ENCODE results near the gene MKNK2. TPM values are rescaled to one million over a fixed set of nuclear protein-coding genes. Genes with fewer than 3 reads are reported as not detected.

The MKNK2 gene
- total RNA-seq, 1 experiment from 2014 or later = 96.8 TPM

DNA sequence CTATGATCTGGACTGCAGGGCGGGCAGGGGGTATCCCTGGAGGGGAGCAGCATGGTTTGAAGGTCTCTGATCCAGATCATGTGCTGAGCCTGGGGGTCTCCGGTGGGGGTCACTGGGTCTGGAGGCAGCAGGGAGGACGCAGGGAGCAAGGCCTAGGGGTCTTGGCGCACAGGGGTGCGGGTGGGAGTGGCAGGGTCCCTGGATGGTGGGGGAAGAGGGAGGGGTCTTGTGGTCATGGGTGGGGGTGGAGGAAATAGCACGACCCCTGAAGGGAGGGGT, 37.4 kb downstream of the MKNK2 start:
- POLR2A ChIA-PET (ENCODE audit: unreplicated experiment) = no interaction called here
- intact Hi-C loops (cut with micrococcal nuclease) = no loop called here

DNA sequence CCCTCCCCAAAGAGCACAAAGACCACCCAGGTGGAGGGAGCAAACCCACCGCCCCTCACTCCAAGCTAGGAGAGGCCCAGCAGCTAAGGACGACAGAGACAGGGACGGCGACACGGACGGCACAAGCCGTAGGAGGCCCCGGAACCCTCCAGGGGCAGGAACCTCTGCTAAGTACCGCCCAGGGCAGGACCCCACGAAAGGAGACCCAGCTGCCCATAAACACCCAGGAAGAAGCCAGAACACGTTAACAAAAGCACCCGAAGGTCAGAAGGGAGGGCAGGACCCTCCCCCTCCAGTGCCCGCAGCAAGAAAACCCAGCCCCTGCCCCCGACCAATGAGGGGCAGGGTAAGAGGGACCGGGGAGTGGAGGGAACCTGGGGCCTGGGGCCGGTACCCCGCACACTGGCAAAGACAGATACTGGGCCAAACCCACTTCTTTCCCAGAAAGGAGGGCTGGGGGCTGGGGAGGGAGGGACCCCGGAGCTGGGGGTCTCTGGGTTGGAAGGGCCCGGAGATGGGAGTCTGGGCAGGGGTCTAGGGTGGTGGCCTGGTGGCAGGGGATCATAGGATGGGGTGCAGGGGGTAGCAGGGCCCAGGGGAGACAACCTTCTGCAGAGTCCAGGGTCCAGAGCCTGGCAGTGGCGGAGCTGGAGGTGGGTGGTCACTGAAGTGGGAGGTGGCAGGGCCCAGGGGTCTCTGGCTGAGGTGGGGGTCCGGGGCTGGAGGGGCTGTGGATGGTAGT, 37.9 kb downstream of the MKNK2 start:
- Histone ChIP-seq H3K36me3 (ENCODE audit: low read depth, low read length) (no peaks in the 10 kb centered on the region), H3K79me2 (ENCODE audit: low read length) (peaks cover 35% of the 10 kb centered on the region), H3K9ac (ENCODE audit: low read length) (no peak overlapping the region), H3K9me2 (replicated peaks; ENCODE audit: low read length) (no peaks in the 10 kb centered on the region), H3F3A (ENCODE audit: low read length, unreplicated experiment) (no peaks in the 10 kb centered on the region), H4K20me1 (ENCODE audit: low read length) (no peaks in the 10 kb centered on the region), H3K27ac (ENCODE audit: low read length) (no peak overlapping the region), H3K4me3 (ENCODE audit: low read length) (no peak overlapping the region), H3K4me1 (ENCODE audit: insufficient read depth, low read length) (peaks cover 3% of the 10 kb centered on the region; the same call in 1 of the 2 replicates), H3K4me2 (ENCODE audit: low read length) (no peak overlapping the region), H2AFZ (ENCODE audit: low read length) (no peak overlapping the region), H3K27me3 (ENCODE audit: low read length) (no peaks in the 10 kb centered on the region), H3K9me3 (ENCODE audit: low read length) (no peaks in the 10 kb centered on the region)
- BruUV-seq (replicated peaks) = no TSS peak
- DNase-seq (no peak), ATAC-seq (no peak)
- POLR2A ChIA-PET (ENCODE audit: unreplicated experiment) = no interaction called here
- TF ChIP-seq, protein P1, sequence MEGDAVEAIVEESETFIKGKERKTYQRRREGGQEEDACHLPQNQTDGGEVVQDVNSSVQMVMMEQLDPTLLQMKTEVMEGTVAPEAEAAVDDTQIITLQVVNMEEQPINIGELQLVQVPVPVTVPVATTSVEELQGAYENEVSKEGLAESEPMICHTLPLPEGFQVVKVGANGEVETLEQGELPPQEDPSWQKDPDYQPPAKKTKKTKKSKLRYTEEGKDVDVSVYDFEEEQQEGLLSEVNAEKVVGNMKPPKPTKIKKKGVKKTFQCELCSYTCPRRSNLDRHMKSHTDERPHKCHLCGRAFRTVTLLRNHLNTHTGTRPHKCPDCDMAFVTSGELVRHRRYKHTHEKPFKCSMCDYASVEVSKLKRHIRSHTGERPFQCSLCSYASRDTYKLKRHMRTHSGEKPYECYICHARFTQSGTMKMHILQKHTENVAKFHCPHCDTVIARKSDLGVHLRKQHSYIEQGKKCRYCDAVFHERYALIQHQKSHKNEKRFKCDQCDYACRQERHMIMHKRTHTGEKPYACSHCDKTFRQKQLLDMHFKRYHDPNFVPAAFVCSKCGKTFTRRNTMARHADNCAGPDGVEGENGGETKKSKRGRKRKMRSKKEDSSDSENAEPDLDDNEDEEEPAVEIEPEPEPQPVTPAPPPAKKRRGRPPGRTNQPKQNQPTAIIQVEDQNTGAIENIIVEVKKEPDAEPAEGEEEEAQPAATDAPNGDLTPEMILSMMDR (conservative IDR thresholded peaks at IDR 0.05; ENCODE audit: low read depth, low read length) = no peak
- TF ChIP-seq EZH2phosphoT487 (IDR thresholded peaks at IDR 0.05; ENCODE audit: borderline replicate concordance, low read length) = no peak
- TF ChIP-seq EZH2 (IDR thresholded peaks at IDR 0.05; ENCODE audit: low read length, unreplicated experiment) = no peak
- intact Hi-C loops (cut with micrococcal nuclease) = no loop called here
- CTCF ChIA-PET = no interaction called here

More for the DNA sequence above, 37.4 kb downstream of the MKNK2 start:
- ATAC-seq (no peak), DNase-seq (no peak)
- no peaks in the 10 kb centered on the region for H3K9me2 ChIP-seq (replicated peaks; ENCODE audit: low read length)
- no peak overlapping the region for H3K4me2 ChIP-seq (ENCODE audit: low read length)
- H3K79me2 ChIP-seq (ENCODE audit: low read length) = peaks cover 35% of the 10 kb centered on the region
- H3K36me3 ChIP-seq (ENCODE audit: low read depth, low read length) = no peaks in the 10 kb centered on the region
- H3K9ac ChIP-seq (ENCODE audit: low read length) = no peak overlapping the region
- no peaks in the 10 kb centered on the region for H3F3A ChIP-seq (ENCODE audit: low read length, unreplicated experiment)
- no peak overlapping the region for H2AFZ ChIP-seq (ENCODE audit: low read length)
- TF ChIP-seq, protein P1 (conservative IDR thresholded peaks at IDR 0.05; ENCODE audit: low read depth, low read length) = no peak
- TF ChIP-seq EZH2 (IDR thresholded peaks at IDR 0.05; ENCODE audit: low read length, unreplicated experiment) (no peak), EZH2phosphoT487 (IDR thresholded peaks at IDR 0.05; ENCODE audit: borderline replicate concordance, low read length) (no peak)
- H3K4me1 ChIP-seq (ENCODE audit: insufficient read depth, low read length) = peaks cover 3% of the 10 kb centered on the region; the same call in 1 of the 2 replicates
- H3K4me3 ChIP-seq (ENCODE audit: low read length) = no peak overlapping the region
- no peaks in the 10 kb centered on the region for H3K27me3 ChIP-seq (ENCODE audit: low read length)
- H3K27ac ChIP-seq (ENCODE audit: low read length) = no peak overlapping the region
- CTCF ChIA-PET = no interaction called here
- no peaks in the 10 kb centered on the region for H4K20me1 ChIP-seq (ENCODE audit: low read length)
- no TSS peak for BruUV-seq (replicated peaks)
- no peaks in the 10 kb centered on the region for H3K9me3 ChIP-seq (ENCODE audit: low read length)

GRCh38 chr19:2011169-2011568, 39.9 kb downstream of the MKNK2 start:
- Histone ChIP-seq H3K9me2 (replicated peaks; ENCODE audit: low read length) (no peaks in the 10 kb centered on the region), H3K4me1 (ENCODE audit: insufficient read depth, low read length) (peaks cover under 1% of the 10 kb centered on the region; the same call in 1 of the 2 replicates), H3K9me3 (ENCODE audit: low read length) (no peaks in the 10 kb centered on the region), H3K27ac (ENCODE audit: low read length) (no peak overlapping the region), H3K4me3 (ENCODE audit: low read length) (no peak overlapping the region), H3K4me2 (ENCODE audit: low read length) (no peak overlapping the region), H3K9ac (ENCODE audit: low read length) (no peak overlapping the region), H3K36me3 (ENCODE audit: low read depth, low read length) (no peaks in the 10 kb centered on the region), H3K27me3 (ENCODE audit: low read length) (no peaks in the 10 kb centered on the region), H4K20me1 (ENCODE audit: low read length) (no peaks in the 10 kb centered on the region), H2AFZ (ENCODE audit: low read length) (no peak overlapping the region), H3K79me2 (ENCODE audit: low read length) (peaks cover 39% of the 10 kb centered on the region), H3F3A (ENCODE audit: low read length, unreplicated experiment) (no peaks in the 10 kb centered on the region)
- TF ChIP-seq, protein P1 (conservative IDR thresholded peaks at IDR 0.05; ENCODE audit: low read depth, low read length) = no peak
- TF ChIP-seq EZH2phosphoT487 (IDR thresholded peaks at IDR 0.05; ENCODE audit: borderline replicate concordance, low read length) (no peak), EZH2 (IDR thresholded peaks at IDR 0.05; ENCODE audit: low read length, unreplicated experiment) (no peak)
- intact Hi-C loops (cut with micrococcal nuclease) = no loop called here
- DNase-seq = no peak
- no TSS peak for BruUV-seq (replicated peaks)
- POLR2A ChIA-PET (ENCODE audit: unreplicated experiment) = no interaction called here
- CTCF ChIA-PET = no interaction called here
- no peak for ATAC-seq
